Hematopoietic multipotent progenitor cell (in vitro differentiated cells): Measurements from ENCODE around the gene MRNIP. TPM values are rescaled to one million over a fixed set of nuclear protein-coding genes. Genes with fewer than 3 reads are reported as not detected.
"Not testable (repeated sequence)": the region's sequence is repeated elsewhere in the genome, so short reads cannot be mapped to it uniquely, and the experiment has no call there.

Experiments used
- DNase-seq, 3 donors: peaks; one replicate each; pipeline ENCODE4 v3.0.0-alpha.2; 2011 to 2015; ENCODE audit warnings: low read depth in 2 of 3, low spot score in 2 of 3
- total RNA-seq: library from RNA; depleted of rRNA; stranded (reverse); fragments of >200 nt; gene quantifications from one replicate; pipeline ENCODE4 v1.2.3, GENCODE V29; 2012

The MRNIP gene
- total RNA-seq, 1 donor, result 17.0 TPM

DNA sequence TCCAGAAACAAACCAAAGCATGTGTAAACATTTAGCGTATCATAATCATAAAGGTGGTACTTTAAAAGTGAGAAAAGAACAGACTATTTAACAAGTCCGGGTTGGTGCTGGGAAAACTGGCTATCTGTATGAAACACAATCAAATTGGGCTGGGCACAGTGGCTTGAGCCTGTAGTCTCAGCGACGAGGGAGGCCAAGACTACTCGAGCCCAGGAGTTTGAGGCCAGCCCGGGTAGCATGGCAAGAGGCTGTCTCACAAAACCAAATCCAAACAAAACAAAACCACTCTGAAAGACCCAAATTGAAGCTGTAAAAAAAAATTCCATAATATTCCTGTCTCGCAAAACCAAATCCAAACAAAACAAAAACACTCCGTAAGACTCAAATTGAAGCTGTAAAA is 4.3 kb downstream of the MRNIP start:
- no peak for DNase-seq

GRCh38 chr5:179852993-179853547 is 5.5 kb downstream of the MRNIP start:
- no peak for DNase-seq

GRCh38 chr5:179841621-179842020 is 17.0 kb downstream of the MRNIP start:
- no peak for DNase-seq

GRCh38 chr5:179840766-179841165 is 17.9 kb downstream of the MRNIP start:
- no peak for DNase-seq

DNA sequence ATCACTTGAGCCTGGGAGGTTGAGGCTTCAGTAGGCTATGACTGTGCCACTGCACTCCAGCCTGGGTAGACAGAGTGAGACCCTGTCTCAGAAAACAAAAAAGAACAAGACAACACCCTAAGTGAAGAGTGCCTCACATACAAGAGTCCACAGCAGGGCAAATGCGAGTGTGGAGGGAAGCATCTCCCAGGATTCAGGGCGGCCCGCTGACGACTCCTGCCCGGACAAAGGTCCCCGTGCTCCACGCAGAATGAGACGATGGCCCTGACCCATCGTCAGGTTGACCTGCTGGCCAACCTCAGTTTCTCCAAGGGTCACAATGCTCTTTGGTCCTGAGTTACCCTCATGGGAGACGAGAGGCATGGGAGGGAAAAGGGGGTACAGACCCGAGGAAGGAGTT is 18.3 kb downstream of the MRNIP start:
- DNase-seq, result no peak

DNA sequence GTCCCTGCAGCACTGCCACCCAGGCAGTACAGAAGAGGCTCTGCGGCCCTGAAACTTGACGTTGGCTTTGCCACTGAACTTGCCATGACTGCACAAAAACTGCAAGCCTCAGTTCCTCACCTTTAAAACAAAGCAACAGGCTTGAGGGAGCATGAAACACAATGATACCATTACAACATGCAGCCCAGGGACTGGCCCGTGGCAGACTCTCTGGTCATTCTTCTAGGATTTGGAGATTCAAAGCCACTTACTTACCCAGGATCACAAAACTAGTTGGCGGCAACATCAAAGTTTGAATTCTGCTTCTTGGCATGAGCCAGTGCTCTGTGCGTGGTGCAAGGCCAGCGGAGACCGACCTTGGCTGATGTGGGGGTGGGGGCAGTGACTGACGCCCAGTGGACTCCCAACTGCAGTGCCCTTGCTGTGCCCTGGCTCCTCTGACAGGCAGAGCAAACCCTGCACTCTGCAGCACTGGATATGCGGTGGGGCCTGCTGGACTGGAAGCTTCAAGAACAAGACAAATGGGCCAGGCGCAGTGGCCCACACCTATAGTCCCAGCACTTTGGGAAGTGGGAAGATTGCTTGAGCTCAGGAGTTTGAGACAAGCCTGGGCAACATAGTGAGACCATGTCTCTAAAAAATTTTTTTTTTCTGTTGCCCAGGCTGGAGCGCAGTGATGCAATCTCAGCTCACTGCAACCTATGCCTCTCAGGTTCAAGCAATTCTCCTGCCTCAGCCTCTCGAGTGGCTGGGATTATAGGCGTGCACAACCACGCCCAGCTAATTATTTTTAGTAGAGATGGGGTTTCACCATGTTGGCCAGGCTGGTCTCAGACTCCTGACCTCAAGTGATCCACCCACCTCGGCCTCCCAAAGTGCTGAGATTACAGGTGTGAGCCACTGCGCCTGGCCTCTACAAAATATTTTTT is 19.0 kb downstream of the MRNIP start:
- no peak for DNase-seq

GRCh38 chr5:179837076-179838011 is 21.3 kb downstream of the MRNIP start:
- no peak for DNase-seq

GRCh38 chr5:179836225-179837019 is 22.2 kb downstream of the MRNIP start:
- peak in 2 of 3 donors; percentile 59 to 60 for DNase-seq

GRCh38 chr5:179834871-179835270 is 23.7 kb downstream of the MRNIP start:
- not testable (repeated sequence) for DNase-seq

GRCh38 chr5:179834120-179834519 is 24.5 kb downstream of the MRNIP start:
- DNase-seq, result no peak

DNA sequence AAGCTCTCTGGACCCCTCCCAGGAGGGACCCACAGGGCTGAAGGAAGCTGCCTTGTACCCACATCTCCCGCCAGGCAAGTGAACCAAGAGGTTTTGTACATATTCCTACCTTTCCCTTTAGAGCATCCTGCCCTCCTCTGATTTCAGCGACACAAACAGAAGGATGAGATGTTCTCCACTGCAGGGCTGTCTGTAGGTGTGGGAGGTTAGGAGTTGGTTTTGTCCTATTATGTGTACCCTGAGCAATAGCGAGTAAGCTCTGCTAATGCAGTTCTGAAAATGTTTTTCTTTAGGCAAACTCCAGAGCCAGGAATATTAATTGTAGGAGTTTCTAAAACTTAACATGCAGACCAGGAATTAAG is 24.9 kb downstream of the MRNIP start:
- DNase-seq, result no peak

DNA sequence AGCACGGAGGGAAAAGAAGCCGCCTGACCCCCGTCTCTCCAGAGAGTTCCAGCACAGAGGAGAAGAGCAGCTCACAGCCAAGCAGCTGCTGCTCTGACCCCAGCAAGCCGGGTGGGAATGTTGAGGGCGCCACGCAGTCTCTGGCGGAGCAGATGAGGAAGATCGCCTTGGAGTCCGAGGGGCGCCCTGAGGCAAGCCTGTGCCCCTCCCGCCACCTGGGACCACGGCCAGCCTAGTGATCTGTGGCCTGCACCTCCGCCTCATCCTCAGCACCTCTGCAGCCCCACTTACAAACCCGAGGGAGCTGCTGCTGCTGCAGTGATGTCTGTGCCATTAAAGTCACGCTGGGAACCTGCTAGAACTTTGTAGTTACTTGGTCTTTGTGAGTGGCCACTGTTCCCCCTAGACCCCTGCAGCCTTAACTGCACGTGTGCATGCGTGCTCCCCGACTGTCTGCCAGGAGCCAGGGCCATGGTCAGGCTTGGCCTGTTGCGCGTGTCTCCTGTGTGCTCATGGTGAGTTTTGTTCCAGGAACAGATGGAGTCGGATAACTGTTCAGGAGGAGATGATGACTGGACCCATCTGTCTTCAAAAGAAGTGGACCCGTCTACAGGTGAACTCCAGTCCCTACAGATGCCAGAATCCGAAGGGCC is 25.4 kb downstream of the MRNIP start:
- DNase-seq, result no peak

GRCh38 chr5:179832039-179832745 is 26.4 kb downstream of the MRNIP start:
- DNase-seq, result no peak

DNA sequence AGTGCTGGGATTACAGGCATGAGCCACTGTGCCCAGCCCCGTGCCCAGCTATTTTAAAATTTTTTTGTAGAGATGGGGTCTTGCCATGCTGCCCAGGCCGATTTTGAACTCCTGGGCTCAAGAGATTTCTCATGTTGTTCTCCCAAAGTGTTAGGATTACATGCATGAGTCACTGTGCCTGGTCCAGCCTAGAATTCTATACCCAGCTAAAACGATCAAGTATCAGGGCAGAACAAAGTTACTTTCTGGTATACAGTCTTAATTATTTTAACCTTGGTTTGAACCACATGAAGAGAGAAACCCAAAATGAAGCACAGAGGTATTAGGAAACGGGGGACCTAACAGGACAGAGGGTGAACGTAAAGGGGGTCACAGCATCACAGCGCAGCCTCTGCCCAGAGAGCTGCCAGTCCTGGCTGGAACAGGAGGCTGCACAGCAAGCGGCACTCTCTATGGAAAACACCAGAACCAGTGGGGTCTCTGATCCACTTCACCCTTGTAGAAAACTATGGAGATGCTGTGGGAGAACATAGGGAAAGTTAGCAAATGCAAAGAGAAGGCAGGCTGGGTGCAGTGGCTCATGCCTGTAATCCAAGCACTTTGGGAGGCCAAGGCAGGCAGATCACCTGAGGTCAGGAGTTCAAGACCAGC is 27.7 kb downstream of the MRNIP start:
- no peak for DNase-seq

GRCh38 chr5:179829732-179830435 is 28.7 kb downstream of the MRNIP start:
- DNase-seq, result no peak

DNA sequence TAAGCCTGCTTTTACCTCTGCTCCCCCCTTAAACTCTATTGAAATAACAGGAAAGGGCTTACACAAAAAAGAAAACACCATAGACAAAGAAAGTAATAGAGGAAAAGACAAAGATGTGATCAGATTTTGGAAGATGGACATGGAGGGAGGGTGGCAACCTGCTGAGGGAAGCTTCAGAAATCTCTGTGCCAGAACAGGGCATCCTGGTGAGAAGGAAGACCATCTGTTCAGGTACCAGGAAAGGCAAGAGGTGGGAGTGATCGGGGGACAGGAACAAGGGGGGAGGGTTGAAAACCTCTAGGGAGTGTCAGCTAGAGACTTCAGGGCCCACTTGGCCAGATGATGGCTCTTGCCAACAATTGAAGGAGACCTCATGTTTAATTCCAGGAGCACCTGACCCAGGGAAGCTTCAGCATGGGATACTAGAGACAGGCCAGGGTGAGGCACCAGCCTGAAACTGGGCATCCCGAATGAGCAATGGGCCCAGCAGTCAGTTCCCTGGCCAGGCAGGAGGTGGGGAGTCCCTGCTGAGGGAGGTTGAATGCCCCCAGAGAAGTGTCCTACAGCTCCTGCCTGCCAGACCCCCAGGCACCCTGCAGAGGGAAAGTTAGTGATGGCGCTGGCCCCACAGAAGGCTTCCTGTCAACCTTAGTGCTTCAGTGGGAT is 29.7 kb downstream of the MRNIP start:
- DNase-seq, result no peak

- peak in 2 of 3 donors; percentile 80 to 86 for DNase-seq
Measured at GRCh38 chr5:179827680-179828079, 30.9 kb downstream of the MRNIP start.
